ENCODE data around the gene HHATL.
"Not testable (repeated sequence)": the region's sequence is repeated elsewhere in the genome, so short reads cannot be mapped to it uniquely, and the experiment has no call there.

HHATL gene

GRCh38 chr3:42731476-42732195, 29.0 kb upstream of the HHATL start:
- no peaks in the 10 kb centered on the region for H3K27me3 ChIP-seq (ENCODE audit: control insufficient read depth, insufficient read depth, low read length)
- no peak overlapping the region for H3K27ac ChIP-seq (ENCODE audit: low read depth, low read length)
- no peaks in the 10 kb centered on the region for H3K4me1 ChIP-seq (ENCODE audit: control insufficient read depth, insufficient read depth, low read length)
- H3K36me3 ChIP-seq (ENCODE audit: control insufficient read depth, insufficient read depth, low read length) = no peaks in the 10 kb centered on the region
- H3K9ac ChIP-seq (ENCODE audit: low read length) = no peak overlapping the region
- no peak overlapping the region for H3K4me3 ChIP-seq (ENCODE audit: low read length)

GRCh38 chr3:42730706-42731420, 28.3 kb upstream of the HHATL start:
- H3K27me3 ChIP-seq (ENCODE audit: control insufficient read depth, insufficient read depth, low read length) = no peaks in the 10 kb centered on the region
- H3K4me1 ChIP-seq (ENCODE audit: control insufficient read depth, insufficient read depth, low read length) = no peaks in the 10 kb centered on the region
- H3K9ac ChIP-seq (ENCODE audit: low read length) = no peak overlapping the region
- H3K27ac ChIP-seq (ENCODE audit: low read depth, low read length) = no peak overlapping the region
- H3K36me3 ChIP-seq (ENCODE audit: control insufficient read depth, insufficient read depth, low read length) = no peaks in the 10 kb centered on the region
- no peak overlapping the region for H3K4me3 ChIP-seq (ENCODE audit: low read length)

DNA sequence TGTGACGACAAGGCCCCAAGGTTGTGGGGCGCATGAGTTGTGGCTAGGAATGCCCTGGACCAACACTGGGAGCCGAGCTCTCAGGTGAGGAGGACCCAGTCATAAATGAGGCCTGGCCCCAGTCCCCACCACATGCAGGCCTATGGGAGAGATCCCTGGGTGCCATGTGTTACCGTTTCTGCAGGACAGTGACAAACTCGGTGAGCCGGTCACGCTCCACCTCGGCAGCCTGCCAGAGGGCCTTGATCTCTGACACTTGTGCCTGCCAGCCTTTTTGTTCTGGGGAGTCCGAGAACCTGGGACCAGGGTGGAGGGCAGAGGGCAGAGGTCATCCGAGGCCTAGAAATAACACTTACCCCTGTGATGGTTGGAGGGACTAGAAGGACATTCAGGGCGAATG, 27.7 kb upstream of the HHATL start:
- H3K9ac ChIP-seq (ENCODE audit: low read length) = no peak overlapping the region

GRCh38 chr3:42729404-42730145, 27.0 kb upstream of the HHATL start:
- Histone ChIP-seq H3K4me3 (ENCODE audit: low read length) (no peak overlapping the region), H3K4me1 (ENCODE audit: control insufficient read depth, insufficient read depth, low read length) (no peaks in the 10 kb centered on the region), H3K9ac (ENCODE audit: low read length) (no peak overlapping the region), H3K27me3 (ENCODE audit: control insufficient read depth, insufficient read depth, low read length) (no peaks in the 10 kb centered on the region), H3K27ac (ENCODE audit: low read depth, low read length) (no peak overlapping the region), H3K36me3 (ENCODE audit: control insufficient read depth, insufficient read depth, low read length) (no peaks in the 10 kb centered on the region)

More for the DNA sequence above, 27.7 kb upstream of the HHATL start:
- H3K27me3 ChIP-seq (ENCODE audit: control insufficient read depth, insufficient read depth, low read length) = no peaks in the 10 kb centered on the region
- no peak overlapping the region for H3K27ac ChIP-seq (ENCODE audit: low read depth, low read length)
- no peaks in the 10 kb centered on the region for H3K4me1 ChIP-seq (ENCODE audit: control insufficient read depth, insufficient read depth, low read length)
- H3K4me3 ChIP-seq (ENCODE audit: low read length) = no peak overlapping the region
- no peaks in the 10 kb centered on the region for H3K36me3 ChIP-seq (ENCODE audit: control insufficient read depth, insufficient read depth, low read length)

- no peaks in the 10 kb centered on the region for H3K4me1 ChIP-seq (ENCODE audit: control insufficient read depth, insufficient read depth, low read length)
- no peak overlapping the region for H3K9ac ChIP-seq (ENCODE audit: low read length)
- H3K27ac ChIP-seq (ENCODE audit: low read depth, low read length) = no peak overlapping the region
Observed at GRCh38 chr3:42728668-42729364, 26.2 kb upstream of the HHATL start.

DNA sequence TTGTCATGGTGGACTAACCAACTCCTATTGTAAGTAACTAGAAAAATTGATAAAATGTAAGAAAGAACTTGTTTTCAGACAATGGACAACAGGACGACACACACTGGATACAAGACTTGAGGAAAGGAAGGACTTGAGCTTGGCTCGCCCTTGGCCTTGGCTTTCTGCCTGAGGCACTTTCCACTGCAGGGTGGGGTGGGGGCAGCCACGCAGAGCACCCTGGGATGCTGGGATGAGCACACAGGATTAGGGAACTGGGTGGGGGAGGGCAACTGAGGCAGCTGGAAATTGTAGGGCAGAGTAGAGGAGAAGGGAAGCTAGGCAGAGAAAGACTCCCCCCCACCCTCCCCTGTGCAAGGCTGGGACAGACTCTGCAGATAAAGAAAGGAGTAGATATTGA, 25.5 kb upstream of the HHATL start:
- H3K4me3 ChIP-seq (ENCODE audit: low read length) = no peak overlapping the region

More at GRCh38 chr3:42728668-42729364, 26.2 kb upstream of the HHATL start:
- Histone ChIP-seq H3K36me3 (ENCODE audit: control insufficient read depth, insufficient read depth, low read length) (no peaks in the 10 kb centered on the region), H3K27me3 (ENCODE audit: control insufficient read depth, insufficient read depth, low read length) (no peaks in the 10 kb centered on the region), H3K4me3 (ENCODE audit: low read length) (no peak overlapping the region)

DNA sequence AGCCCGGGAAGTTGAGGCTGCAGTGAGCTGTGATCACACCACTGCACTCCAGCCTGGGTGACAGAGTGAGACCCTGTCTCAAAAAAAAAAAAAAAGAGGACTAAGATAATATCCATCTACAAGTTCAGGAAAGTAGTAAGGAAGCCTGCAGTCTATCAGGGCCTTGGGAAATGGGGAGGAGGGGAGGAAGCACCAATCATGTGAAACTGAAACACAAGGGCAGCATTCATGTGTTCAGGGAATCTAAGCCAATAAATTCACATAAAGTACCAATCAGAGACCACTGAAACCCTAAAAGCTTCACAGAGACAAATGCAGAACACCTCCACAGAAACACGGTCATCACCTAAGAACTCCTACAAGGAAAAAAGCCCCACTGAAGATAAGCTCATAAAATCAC, 22.9 kb upstream of the HHATL start:
- no peaks in the 10 kb centered on the region for H3K36me3 ChIP-seq (ENCODE audit: control insufficient read depth, insufficient read depth, low read length)
- H3K27me3 ChIP-seq (ENCODE audit: control insufficient read depth, insufficient read depth, low read length) = no peaks in the 10 kb centered on the region
- H3K9ac ChIP-seq (ENCODE audit: low read length) = no peak overlapping the region
- H3K4me1 ChIP-seq (ENCODE audit: control insufficient read depth, insufficient read depth, low read length) = no peaks in the 10 kb centered on the region
- H3K27ac ChIP-seq (ENCODE audit: low read depth, low read length) = no peak overlapping the region
- H3K4me3 ChIP-seq (ENCODE audit: low read length) = no peak overlapping the region

More for the DNA sequence above, 25.5 kb upstream of the HHATL start:
- H3K36me3 ChIP-seq (ENCODE audit: control insufficient read depth, insufficient read depth, low read length) = no peaks in the 10 kb centered on the region
- H3K27ac ChIP-seq (ENCODE audit: low read depth, low read length) = no peak overlapping the region
- no peaks in the 10 kb centered on the region for H3K27me3 ChIP-seq (ENCODE audit: control insufficient read depth, insufficient read depth, low read length)
- H3K9ac ChIP-seq (ENCODE audit: low read length) = no peak overlapping the region
- no peaks in the 10 kb centered on the region for H3K4me1 ChIP-seq (ENCODE audit: control insufficient read depth, insufficient read depth, low read length)

DNA sequence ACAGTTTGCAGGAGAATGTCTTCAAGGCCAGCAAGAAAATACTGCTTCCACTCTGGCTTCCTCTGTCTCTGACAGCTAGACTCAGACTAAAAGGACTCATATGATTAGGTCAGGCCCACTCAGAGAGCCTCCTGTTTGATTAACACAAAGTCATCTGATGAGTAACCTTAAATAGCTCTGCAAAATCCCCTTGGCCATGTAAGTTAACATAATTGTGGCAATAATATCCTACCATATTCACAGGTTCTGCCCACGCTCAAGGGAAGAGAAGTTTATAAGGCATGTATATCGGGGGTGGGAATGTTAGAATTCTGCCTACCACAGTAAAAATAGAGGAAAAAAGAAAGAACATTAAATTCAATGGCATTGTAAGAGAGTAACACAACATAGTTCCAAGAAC, 20.6 kb upstream of the HHATL start:
- no peak overlapping the region for H3K4me3 ChIP-seq (ENCODE audit: low read length)
- H3K4me1 ChIP-seq (ENCODE audit: control insufficient read depth, insufficient read depth, low read length) = no peaks in the 10 kb centered on the region
- no peaks in the 10 kb centered on the region for H3K36me3 ChIP-seq (ENCODE audit: control insufficient read depth, insufficient read depth, low read length)
- no peak overlapping the region for H3K27ac ChIP-seq (ENCODE audit: low read depth, low read length)
- H3K27me3 ChIP-seq (ENCODE audit: control insufficient read depth, insufficient read depth, low read length) = no peaks in the 10 kb centered on the region
- H3K9ac ChIP-seq (ENCODE audit: low read length) = no peak overlapping the region

GRCh38 chr3:42722442-42722841, 19.8 kb upstream of the HHATL start:
- H3K4me1 ChIP-seq (ENCODE audit: control insufficient read depth, insufficient read depth, low read length); H3K27ac ChIP-seq (ENCODE audit: low read depth, low read length); H3K4me3 ChIP-seq (ENCODE audit: low read length); H3K9ac ChIP-seq (ENCODE audit: low read length); H3K36me3 ChIP-seq (ENCODE audit: control insufficient read depth, insufficient read depth, low read length); H3K27me3 ChIP-seq (ENCODE audit: control insufficient read depth, insufficient read depth, low read length): not testable (repeated sequence)

DNA sequence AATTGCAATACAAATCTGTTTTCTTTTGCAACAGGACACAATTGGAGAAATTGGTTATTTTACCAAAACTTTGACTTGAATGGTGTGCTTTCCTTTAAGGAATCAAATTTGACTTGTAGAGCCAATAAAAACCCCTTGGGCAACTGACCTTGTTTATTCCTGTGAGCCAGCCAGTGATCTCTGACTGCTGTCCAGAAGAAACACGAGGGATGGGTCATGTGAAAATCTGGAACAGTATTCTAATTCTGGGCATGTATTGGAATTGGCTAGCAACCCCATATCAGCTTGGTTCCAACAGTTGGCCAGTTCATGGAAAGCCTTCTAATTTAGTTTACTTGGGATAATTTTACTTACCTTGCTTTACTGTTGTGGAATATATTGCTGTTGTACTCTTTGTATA, 19.1 kb upstream of the HHATL start:
- Histone ChIP-seq H3K27ac (ENCODE audit: low read depth, low read length) (no peak overlapping the region), H3K4me1 (ENCODE audit: control insufficient read depth, insufficient read depth, low read length) (no peaks in the 10 kb centered on the region), H3K27me3 (ENCODE audit: control insufficient read depth, insufficient read depth, low read length) (no peaks in the 10 kb centered on the region), H3K9ac (ENCODE audit: low read length) (no peak overlapping the region), H3K36me3 (ENCODE audit: control insufficient read depth, insufficient read depth, low read length) (no peaks in the 10 kb centered on the region), H3K4me3 (ENCODE audit: low read length) (no peak overlapping the region)

DNA sequence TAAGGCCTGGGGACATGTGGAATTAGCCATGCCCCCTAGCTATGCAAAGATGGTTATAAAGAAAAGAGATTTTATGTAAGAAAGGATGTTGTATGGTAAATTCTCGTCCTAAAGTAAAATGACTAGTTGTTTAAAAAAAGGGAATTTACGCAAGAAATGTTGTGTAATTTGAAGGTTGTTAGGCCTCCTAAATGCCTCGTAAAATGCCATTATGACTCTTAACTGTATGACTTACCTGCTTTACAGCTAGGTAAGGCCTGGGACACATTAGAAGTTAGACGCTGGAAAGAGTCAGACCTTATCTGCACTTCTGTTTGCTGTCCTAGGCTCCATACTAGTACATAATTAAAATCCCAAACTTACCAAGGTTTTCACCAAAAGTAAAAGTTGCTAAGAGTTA, 17.5 kb upstream of the HHATL start:
- H3K27me3 ChIP-seq (ENCODE audit: control insufficient read depth, insufficient read depth, low read length) = no peaks in the 10 kb centered on the region
- no peak overlapping the region for H3K27ac ChIP-seq (ENCODE audit: low read depth, low read length)
- H3K4me3 ChIP-seq (ENCODE audit: low read length) = no peak overlapping the region
- H3K36me3 ChIP-seq (ENCODE audit: control insufficient read depth, insufficient read depth, low read length) = no peaks in the 10 kb centered on the region
- H3K9ac ChIP-seq (ENCODE audit: low read length) = no peak overlapping the region
- H3K4me1 ChIP-seq (ENCODE audit: control insufficient read depth, insufficient read depth, low read length) = no peaks in the 10 kb centered on the region

DNA sequence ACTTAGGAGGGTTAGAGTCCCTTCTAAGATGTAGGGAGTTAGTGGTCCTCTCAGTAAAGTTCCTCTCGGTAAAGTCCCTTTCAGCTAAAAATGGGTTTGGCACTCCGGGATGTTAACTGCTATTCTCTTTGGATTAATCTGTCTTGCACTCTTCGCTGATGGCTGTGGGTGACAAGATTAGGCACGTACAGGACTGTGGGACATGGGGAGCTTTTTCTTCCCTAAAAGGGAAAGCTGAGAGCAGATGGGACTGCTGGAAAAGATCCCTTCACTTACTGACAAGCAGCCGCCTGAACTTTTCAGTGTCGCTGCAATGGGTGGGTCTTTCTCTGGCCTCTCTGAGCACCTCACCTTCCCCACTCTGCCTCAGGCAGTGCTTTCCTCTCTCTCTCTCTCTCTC, 16.4 kb upstream of the HHATL start:
- H3K4me3 ChIP-seq (ENCODE audit: low read length) = no peak overlapping the region
- no peak overlapping the region for H3K27ac ChIP-seq (ENCODE audit: low read depth, low read length)
- H3K4me1 ChIP-seq (ENCODE audit: control insufficient read depth, insufficient read depth, low read length) = no peaks in the 10 kb centered on the region
- H3K9ac ChIP-seq (ENCODE audit: low read length) = no peak overlapping the region
- H3K27me3 ChIP-seq (ENCODE audit: control insufficient read depth, insufficient read depth, low read length) = no peaks in the 10 kb centered on the region
- no peaks in the 10 kb centered on the region for H3K36me3 ChIP-seq (ENCODE audit: control insufficient read depth, insufficient read depth, low read length)
